DMS53 (cell line): ENCODE measurements around the gene FLAD1.

Experiments
- DNase-seq: peaks from one replicate; lab custom pipeline; 2025; lab: John Stamatoyannopoulos, UW

Gene FLAD1

DNA sequence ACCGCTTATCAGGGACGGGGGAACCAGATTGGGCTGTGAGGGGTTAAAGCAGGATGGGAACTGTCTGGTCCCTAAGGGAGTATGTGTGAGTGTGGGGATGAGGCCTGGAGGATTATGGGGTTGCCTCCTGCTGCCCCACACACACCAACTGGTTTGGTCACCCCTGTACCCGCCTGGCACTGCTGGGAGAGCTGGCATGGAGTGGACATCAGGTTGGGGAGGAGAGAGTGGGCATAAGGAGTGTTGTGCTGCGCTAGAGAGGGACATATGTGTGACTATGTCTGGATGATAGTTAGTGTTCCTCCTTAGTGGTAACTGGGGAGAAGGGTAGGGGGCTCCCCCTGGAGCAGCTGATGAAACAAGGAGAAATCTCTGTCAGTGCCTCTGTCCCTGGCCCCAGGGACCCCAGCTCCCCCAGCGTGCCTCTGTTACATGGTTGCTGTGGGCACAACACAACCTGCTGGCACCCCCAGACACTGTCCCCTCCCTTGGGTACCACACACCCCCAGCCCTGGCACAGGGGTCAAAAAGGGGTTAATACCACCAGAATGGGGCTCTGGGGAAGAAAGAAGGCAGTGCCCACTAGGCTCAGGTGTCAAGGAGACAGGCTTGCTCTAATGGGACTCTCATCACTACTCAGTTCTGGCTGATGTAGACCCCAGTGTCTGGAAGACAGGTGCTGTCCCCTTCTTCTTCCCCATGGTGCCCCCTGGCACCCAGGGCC, 21.4 kb downstream of the FLAD1 start:
- DNase-seq, result no peak

DNA sequence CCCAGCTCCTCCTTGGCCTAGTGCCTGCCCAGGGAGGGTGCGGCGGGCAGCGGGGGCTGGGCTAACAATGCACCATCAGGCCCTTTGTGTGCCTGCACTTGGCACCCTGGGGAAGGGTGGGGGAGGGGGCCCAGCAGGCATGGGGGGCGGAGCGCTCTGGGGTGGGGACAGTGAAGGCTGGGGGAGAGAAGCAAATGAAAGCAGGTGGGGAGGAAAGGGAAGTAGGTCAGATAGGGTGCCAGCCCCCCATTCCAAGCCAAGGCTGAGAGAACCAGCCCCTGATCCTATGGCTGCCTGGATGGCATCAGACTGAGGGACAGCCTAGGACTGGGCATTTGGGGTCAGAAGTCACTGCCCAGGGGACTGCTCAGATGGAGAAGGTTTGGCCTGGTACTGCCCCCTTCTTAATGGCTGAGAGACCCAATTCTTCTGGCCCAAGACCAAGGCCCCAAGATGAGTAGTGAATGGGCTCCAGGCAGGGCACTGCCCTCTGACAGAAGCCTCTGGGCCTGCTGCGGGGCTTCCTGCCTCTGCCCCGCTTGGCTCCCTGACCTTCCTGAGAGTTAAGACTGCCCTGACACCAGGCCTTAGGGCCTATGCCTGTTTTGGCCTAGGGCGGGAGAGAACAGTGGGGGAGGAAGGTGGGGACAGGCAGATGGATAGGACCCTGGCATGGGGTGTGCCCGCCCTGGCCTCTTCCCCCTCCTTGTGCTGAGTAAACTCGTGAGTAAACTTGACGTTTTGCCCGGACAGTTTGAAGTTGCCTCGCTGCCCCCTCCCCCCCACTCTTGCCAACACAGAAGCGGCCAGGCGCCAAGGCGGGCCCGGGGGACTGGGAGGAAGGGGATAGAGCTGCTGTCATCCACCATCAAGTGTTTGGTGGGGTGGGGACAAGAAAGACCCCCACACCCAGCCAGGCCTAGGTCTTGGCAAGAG, 22.2 kb downstream of the FLAD1 start:
- DNase-seq, result no peak

GRCh38 chr1:155006601-155007101, 23.5 kb downstream of the FLAD1 start:
- DNase-seq, result peak; percentile 29

DNA sequence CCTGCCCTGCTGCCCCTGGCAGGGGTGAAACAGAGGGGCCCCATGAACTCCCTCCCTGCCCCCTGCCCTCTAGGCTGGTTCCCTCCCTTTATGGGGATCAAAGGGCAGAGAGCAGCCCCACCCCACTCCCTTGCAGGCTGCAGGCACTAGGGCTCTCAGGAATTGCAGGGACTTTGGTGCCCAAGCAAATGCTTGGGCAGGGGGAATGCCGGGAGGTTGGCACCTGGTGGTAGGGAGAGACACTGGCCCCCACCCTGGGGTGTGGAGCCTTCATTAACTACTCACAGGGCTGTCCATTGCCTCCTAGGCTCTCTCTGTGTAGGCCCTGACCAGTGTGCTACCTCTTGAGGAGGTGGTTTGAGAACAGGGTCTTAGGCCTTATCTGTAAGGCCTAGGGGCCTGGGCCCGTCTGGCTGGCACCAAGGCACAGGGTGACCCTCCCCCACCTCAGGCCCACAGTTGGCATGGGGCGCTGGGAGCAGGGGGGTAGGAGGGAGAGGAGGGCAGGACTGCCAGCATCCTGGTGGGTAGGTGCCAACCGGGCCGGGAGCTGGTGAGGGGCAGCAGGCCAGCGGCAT, 24.2 kb downstream of the FLAD1 start:
- no peak for DNase-seq

GRCh38 chr1:155008015-155008941, 25.1 kb downstream of the FLAD1 start:
- DNase-seq, result no peak

DNA sequence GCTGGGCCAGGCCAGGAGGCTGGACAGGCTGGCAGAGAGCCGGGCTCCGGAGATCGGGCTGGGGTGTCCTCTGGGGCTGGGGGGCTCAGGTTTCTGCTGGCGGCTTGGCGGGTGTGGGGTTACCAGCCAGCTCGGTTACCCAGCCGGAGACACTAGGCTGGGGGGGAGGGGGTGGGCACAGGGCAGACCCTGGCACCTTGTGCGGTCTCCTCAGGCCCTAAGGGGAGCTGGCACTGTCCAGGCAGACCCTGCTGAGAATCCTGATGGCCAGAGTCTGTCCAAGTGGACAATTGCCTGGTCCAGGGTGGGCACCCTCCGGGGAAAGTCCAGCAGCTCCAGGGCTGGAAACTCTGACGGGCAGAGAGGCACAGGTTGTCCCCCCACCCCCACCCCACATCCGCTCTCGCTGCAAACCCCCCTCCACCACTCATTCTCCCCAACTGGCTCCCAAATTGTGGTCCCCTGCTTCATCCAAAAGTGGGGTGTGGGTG, 26.1 kb downstream of the FLAD1 start:
- DNase-seq, result no peak

- DNase-seq, result no peak
Observed at GRCh38 chr1:155009742-155010141, 26.6 kb downstream of the FLAD1 start.

GRCh38 chr1:155010211-155010918, 27.2 kb downstream of the FLAD1 start:
- DNase-seq, result no peak

DNA sequence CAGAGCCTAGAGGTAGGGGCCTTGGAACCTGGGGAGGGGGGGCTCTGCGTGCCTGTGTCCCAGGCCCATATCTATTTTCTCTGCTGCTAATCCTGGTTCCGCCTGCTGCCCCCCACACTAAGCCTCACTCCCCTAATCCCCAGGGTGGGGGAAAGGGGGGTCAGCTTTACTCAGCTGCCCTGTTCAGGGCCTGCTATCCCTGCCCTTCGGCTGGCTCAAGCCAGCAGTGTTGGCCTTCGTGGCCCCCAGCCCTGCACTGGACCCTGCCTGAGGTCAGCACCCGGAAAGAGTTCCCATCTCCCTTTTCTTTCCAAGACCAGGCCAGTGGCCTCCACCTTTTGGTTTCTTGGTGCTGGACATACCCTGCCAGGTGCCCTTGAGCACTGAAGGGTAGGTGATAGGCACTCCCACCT, 27.9 kb downstream of the FLAD1 start:
- DNase-seq, result no peak

DNA sequence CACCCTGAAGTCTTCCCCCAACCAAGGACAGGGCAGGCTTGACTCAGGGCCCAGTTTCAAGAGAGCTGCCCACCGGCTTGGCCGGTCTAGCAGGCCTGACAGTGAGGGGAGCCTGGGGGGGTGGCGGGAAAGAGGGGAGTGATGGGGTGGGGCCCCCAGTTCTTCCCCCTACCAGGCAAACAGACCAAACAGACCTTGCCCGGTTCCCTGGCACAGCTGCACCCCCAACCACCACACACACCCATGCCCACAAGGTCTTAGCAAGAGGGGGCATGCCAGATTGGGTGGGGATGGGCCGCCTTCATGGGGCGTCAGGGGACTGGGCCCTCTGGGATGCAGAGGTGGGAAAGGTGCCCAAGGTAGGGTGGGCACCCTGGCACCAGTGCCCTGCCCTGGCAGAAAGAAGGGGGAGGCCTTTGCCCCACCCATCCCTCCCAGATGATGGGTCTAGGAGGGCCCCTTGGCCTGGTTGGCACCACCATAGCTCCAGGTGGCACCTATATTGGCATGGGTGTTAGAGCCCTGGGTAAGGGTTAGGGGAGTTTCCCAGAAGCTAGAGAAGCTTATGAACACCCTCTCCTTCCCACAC, 28.4 kb downstream of the FLAD1 start:
- DNase-seq, result no peak

- no peak for DNase-seq
Observed at GRCh38 chr1:155012026-155012546, 28.9 kb downstream of the FLAD1 start.

DNA sequence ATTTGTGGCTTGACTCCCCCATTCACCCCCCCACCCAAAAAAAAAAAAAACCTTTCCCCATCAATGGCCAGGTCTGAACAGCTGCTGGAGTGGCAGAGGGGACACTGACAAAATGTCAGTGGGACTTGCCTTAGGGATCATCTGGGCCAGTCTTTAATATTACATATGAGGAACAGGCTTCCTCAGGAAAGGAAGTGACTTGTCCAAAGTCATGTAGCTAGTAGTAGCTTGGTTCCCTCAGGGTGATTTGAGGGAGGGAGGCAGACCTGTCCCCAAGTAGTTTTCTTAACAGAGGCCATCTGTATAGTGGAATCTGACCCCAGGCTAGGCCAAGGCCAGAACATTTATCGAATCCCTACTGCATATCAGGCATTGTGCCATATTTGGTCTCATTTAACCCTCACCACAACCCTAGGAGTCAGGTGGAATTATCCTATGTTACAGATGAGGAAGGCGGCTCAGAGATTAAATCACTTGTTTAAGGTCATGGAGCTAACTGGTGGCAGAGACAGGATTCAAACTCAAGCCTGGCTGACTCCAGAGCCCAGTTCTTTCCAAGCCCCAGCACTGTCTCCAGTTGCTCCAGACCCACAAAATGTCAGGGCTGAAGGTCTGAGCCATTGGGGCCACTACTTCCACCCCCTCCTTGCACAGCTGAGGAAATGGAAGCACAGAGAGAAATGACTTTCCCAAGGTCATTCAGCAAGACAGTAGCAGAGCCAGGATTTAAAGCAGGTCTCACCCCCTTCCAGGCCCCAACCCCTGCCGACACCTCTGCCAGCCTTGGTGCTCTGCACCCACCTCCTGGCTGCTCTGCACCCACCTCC, 29.8 kb downstream of the FLAD1 start:
- no peak for DNase-seq

GRCh38 chr1:155013632-155014031, 30.5 kb downstream of the FLAD1 start:
- no peak for DNase-seq

- no peak for DNase-seq
Observed at GRCh38 chr1:155014709-155015508, 31.8 kb downstream of the FLAD1 start.

GRCh38 chr1:155015527-155016230, 32.5 kb downstream of the FLAD1 start:
- DNase-seq, result no peak

GRCh38 chr1:155016231-155016831, 33.2 kb downstream of the FLAD1 start:
- no peak for DNase-seq
